Brain microvascular endothelial cell (primary cell): ENCODE data around the gene PTF1A.

Experiments used
- DNase-seq: peaks from one replicate; pipeline ENCODE4 v3.0.0-alpha.2; 2020
- H3K27ac ChIP-seq: fragments of 250-450 bp; sonication (Bioruptor Pico); 2 replicates; pipeline ENCODE4 v1.5.1; 2020; ENCODE audit warnings: mild to moderate bottlenecking, moderate library complexity
- H3K27me3 ChIP-seq: fragments of 250-450 bp; sonication (Bioruptor Pico); replicated peaks from 2 replicates; pipeline ENCODE4 v1.5.1; 2020; ENCODE audit warnings: mild to moderate bottlenecking
- H3K36me3 ChIP-seq: fragments of 250-450 bp; sonication (Bioruptor Pico); replicated peaks from 2 replicates; pipeline ENCODE4 v1.5.1; 2020; ENCODE audit warnings: mild to moderate bottlenecking
- H3K4me3 ChIP-seq: 2 replicates; pipeline ENCODE4 v1.5.1; 2011; ENCODE audit warnings: low read depth, mild to moderate bottlenecking, control low read depth, low read length, moderate library complexity
- in situ Hi-C: cut with HindIII; loops from 2 replicates; pipeline ENCODE4 v1.10.0; 2017; ENCODE audit warnings: low sequenced_read_pairs, low pct_ligation_motif_present
- TF ChIP-seq, protein P1 (sequence below): IDR thresholded peaks from 2 replicates; pipeline ENCODE4 v1.5.1; 2011; ENCODE audit warnings: low read depth, mild to moderate bottlenecking, moderate library complexity, low read length, control low read depth, inconsistent platforms; ENCODE audit errors: missing control alignments

PTF1A gene

DNA sequence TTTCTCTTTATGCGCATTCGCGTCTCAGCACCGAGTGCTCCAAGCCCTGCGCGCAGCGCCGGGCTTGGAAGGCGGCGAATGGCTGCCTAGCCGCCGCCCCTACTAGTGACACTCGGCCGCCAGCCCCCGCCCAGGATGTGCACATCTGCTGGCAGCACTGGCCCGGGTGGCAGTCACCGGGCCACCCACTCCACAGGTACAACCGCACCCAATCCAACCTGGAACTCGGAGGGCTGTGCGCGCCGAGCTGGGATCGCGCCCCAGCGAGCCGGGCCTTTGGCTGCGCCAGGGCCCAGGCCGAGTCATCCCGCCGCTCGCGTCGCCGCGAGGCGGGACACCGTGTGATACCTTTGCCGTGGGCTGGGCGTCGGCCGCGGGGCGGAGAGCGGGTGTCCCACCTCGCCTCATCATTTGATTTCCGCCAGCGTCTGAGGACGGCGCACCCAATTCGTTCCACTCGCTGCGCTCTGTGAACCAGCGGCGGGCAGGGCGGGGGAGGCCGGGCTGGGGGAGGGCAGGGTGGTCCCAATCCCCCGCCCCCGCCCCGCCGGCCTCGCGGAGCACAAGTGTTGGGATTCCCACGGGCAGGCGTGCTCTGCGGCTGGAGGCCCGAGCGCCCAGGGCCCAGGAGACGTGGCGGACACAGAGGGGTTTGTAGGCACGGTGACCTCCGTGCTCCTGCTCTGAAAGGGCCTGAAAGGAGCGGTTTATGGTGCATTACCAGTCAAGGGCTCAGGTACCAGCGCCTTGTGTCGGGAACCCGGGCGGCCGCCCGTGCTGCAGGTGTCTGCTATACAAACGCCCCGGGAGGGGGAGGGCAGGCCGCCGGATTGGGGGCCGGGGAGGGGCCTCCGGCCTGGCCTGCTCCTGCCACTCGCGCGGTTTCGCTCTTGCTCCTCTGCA, 17.8 kb upstream of the PTF1A start:
- no peaks in the 10 kb centered on the region for H3K36me3 ChIP-seq
- no peak for DNase-seq
- TF ChIP-seq, protein P1, sequence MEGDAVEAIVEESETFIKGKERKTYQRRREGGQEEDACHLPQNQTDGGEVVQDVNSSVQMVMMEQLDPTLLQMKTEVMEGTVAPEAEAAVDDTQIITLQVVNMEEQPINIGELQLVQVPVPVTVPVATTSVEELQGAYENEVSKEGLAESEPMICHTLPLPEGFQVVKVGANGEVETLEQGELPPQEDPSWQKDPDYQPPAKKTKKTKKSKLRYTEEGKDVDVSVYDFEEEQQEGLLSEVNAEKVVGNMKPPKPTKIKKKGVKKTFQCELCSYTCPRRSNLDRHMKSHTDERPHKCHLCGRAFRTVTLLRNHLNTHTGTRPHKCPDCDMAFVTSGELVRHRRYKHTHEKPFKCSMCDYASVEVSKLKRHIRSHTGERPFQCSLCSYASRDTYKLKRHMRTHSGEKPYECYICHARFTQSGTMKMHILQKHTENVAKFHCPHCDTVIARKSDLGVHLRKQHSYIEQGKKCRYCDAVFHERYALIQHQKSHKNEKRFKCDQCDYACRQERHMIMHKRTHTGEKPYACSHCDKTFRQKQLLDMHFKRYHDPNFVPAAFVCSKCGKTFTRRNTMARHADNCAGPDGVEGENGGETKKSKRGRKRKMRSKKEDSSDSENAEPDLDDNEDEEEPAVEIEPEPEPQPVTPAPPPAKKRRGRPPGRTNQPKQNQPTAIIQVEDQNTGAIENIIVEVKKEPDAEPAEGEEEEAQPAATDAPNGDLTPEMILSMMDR = no peak
- no peak overlapping the region for H3K4me3 ChIP-seq
- no peak overlapping the region for H3K27ac ChIP-seq
- H3K27me3 ChIP-seq = peaks cover 34% of the 10 kb centered on the region
- in situ Hi-C loops = no loop called here

DNA sequence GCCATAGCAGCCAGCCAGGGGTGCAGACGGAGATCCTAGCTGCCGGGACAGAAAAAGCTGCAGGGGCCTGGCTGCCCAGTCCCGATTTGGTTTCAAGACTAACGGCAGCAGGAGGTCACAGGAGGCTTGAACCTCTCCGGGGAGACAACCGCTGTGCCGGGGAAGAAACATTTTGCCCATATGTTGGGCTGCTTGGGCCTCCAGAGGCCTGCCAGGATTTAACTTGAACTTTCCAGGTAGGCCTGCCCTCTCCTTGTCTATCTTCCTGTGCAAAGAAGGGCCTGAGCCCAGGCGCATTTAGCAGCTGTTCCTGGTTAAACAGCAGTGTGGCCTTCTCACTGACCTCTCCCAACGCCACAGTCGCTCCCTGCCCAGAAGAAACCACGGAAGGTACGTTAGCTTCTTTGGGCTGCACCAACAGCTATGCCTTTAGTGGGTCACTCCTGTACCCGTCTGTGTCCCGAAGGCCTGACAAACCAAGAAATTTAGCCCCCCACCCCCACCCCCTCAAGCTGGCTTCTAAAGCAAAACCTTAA, 17.1 kb upstream of the PTF1A start:
- H3K27me3 ChIP-seq = peaks cover 34% of the 10 kb centered on the region
- no peak overlapping the region for H3K4me3 ChIP-seq
- TF ChIP-seq, protein P1 = no peak
- in situ Hi-C loops = no loop called here
- no peak overlapping the region for H3K27ac ChIP-seq
- no peak for DNase-seq
- H3K36me3 ChIP-seq = no peaks in the 10 kb centered on the region

DNA sequence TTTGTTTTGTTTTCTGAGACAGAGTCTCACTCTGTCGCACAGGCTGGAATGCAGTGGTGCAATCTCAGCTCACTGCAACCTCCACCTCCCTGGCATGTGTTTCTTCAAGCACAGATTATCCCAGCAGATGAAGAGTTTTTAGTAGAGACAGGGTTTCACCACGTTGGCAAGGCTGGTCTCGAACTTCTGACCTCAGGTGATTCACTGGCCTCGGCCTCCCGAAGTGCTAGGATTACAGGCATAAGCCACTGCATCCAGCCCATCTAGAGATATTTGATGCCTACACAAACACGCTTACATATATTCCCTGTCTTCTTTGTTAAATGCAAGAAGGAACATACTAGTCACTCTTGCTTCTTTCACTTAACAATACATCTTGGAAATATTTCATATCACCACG, 5.9 kb upstream of the PTF1A start:
- H3K27ac ChIP-seq = no peak overlapping the region
- in situ Hi-C loops = no loop called here
- H3K4me3 ChIP-seq = no peak overlapping the region
- TF ChIP-seq, protein P1 = no peak
- no peak for DNase-seq
- no peaks in the 10 kb centered on the region for H3K36me3 ChIP-seq
- H3K27me3 ChIP-seq = peaks cover 17% of the 10 kb centered on the region

DNA sequence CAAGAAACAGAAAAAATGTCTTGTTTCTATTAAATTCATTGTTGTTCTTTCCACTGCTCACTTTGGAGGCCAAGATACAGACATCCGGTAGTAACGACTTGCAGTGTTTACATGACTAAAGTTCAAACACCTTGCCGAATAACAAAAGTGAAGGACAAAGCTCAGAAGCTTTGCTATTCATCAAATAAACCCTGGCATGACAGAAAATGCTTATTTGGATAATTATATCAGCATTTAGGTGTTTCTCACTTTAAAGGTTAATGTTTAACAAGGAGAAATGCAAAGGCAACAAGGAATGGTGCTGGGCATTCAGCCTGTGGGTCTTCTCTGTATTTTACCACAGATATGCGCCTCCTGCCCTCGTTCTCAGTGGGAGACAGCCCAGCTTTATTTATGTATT, 5.4 kb upstream of the PTF1A start:
- Histone ChIP-seq H3K27me3 (peaks cover 22% of the 10 kb centered on the region), H3K4me3 (no peak overlapping the region), H3K36me3 (no peaks in the 10 kb centered on the region), H3K27ac (no peak overlapping the region)
- TF ChIP-seq, protein P1 = no peak
- in situ Hi-C loops = no loop called here
- DNase-seq = no peak

DNA sequence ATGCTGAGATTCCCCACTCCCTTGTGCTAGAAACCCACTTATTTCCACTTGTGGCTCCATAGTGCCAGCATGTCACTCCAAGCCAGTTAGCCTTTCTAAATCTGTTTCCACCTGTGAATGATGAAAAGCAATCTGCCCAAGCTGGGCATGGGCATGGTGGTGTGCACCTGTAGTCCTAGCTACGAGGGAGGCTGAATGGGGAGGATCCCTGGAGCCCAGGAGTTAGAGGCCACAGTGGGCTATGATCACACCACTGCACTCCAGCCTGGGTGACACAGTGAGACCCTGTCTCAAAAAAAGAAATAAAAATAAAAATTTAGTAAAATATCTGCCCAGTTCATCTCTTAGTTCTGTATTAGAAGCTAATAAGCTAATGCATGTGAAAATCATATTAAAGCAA, 5.0 kb upstream of the PTF1A start:
- in situ Hi-C loops = no loop called here
- Histone ChIP-seq H3K36me3 (no peaks in the 10 kb centered on the region), H3K27ac (no peak overlapping the region), H3K4me3 (no peak overlapping the region), H3K27me3 (peaks cover 26% of the 10 kb centered on the region)
- TF ChIP-seq, protein P1 = no peak
- no peak for DNase-seq

DNA sequence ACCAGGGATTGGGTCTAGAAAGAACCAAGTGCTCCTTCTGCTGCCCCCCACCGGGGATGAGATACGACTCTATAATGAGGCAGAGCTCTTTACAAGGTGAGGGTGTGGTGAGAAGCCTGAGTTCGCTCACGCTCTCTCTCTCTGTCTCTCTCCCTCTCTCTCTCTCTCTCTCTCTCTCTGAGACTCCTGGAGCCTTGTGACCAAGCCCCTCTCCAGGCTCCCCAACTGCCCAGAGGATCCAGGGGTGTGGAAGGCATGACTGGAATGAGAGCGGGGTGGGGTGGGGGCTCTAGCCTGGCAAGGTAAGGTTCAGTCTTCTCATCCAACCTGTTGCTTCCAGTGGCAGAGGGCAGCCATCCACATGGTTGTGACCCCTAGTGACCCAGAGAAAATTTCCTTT, 3.1 kb upstream of the PTF1A start:
- H3K27me3 ChIP-seq = peaks cover 43% of the 10 kb centered on the region
- TF ChIP-seq, protein P1 = no peak
- in situ Hi-C loops = no loop called here
- no peaks in the 10 kb centered on the region for H3K36me3 ChIP-seq
- no peak overlapping the region for H3K27ac ChIP-seq
- DNase-seq = no peak
- H3K4me3 ChIP-seq = no peak overlapping the region
